ENCODE results near the gene GOT1.

Gene GOT1

GRCh38 chr10:99410876-99411275, 19.5 kb downstream of the GOT1 start:
- Histone ChIP-seq H3K4me3 (replicated peaks; ENCODE audit: low read depth, low read length) (no peak overlapping the region), H3K36me3 (ENCODE audit: control insufficient read depth, insufficient read depth, low read length) (peaks cover 4% of the 10 kb centered on the region), H3K27me3 (replicated peaks; ENCODE audit: control insufficient read depth, insufficient read depth, low read length) (no peaks in the 10 kb centered on the region)
- TF ChIP-seq, protein P1, sequence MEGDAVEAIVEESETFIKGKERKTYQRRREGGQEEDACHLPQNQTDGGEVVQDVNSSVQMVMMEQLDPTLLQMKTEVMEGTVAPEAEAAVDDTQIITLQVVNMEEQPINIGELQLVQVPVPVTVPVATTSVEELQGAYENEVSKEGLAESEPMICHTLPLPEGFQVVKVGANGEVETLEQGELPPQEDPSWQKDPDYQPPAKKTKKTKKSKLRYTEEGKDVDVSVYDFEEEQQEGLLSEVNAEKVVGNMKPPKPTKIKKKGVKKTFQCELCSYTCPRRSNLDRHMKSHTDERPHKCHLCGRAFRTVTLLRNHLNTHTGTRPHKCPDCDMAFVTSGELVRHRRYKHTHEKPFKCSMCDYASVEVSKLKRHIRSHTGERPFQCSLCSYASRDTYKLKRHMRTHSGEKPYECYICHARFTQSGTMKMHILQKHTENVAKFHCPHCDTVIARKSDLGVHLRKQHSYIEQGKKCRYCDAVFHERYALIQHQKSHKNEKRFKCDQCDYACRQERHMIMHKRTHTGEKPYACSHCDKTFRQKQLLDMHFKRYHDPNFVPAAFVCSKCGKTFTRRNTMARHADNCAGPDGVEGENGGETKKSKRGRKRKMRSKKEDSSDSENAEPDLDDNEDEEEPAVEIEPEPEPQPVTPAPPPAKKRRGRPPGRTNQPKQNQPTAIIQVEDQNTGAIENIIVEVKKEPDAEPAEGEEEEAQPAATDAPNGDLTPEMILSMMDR (IDR thresholded peaks at IDR 0.05; ENCODE audit: insufficient read depth, low read length, poor library complexity, severe bottlenecking) = no peak
- no peak for DNase-seq (ENCODE audit: extremely low read depth, insufficient read length)

DNA sequence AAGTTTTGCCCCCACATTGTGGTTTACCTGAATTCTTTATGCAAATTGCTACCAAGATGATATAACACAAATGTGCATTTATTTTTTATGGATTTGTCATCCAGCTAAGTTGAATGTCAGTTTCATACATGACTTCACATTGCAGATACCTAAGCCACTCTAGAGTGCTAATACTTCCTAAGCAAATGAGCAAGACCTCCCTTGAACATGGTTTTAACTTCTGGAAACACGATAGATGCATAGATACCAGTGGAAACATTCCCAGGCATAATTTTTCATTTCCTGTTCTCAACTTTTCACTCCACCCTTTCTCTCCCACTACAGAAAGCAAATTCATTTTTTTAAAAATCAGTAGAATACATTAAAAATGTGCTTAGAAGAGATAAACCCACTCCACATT, 20.3 kb downstream of the GOT1 start:
- no peak overlapping the region for H3K4me3 ChIP-seq (replicated peaks; ENCODE audit: low read depth, low read length)
- no peaks in the 10 kb centered on the region for H3K27me3 ChIP-seq (replicated peaks; ENCODE audit: control insufficient read depth, insufficient read depth, low read length)
- DNase-seq (ENCODE audit: extremely low read depth, insufficient read length) = no peak
- TF ChIP-seq, protein P1 (IDR thresholded peaks at IDR 0.05; ENCODE audit: insufficient read depth, low read length, poor library complexity, severe bottlenecking) = no peak
- peaks cover 7% of the 10 kb centered on the region for H3K36me3 ChIP-seq (ENCODE audit: control insufficient read depth, insufficient read depth, low read length)

DNA sequence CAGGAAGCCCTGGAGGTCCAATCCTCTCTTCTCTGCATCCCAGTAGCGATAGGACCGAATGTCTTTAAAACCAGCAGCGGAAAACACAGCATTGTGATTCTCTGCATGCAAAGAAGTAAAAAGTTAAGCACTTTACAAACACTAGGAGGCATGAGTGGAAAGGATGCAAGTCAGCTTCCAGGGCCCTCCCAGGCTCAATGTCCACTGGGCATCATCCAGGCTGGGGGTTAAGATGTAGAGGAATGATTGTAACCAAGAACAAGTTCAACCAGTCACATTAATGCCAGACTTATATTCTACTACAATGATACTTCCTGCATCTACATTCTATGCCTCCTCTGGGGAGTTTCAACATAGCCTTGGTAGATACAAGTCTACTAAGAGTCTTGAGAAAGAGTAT, 24.3 kb downstream of the GOT1 start:
- TF ChIP-seq, protein P1 (IDR thresholded peaks at IDR 0.05; ENCODE audit: insufficient read depth, low read length, poor library complexity, severe bottlenecking) = no peak
- H3K36me3 ChIP-seq (ENCODE audit: control insufficient read depth, insufficient read depth, low read length) = peaks cover 21% of the 10 kb centered on the region

GRCh38 chr10:99403674-99404073, 26.8 kb downstream of the GOT1 start:
- Histone ChIP-seq H3K36me3 (ENCODE audit: control insufficient read depth, insufficient read depth, low read length) (peaks cover 27% of the 10 kb centered on the region), H3K4me3 (replicated peaks; ENCODE audit: low read depth, low read length) (no peak overlapping the region), H3K27me3 (replicated peaks; ENCODE audit: control insufficient read depth, insufficient read depth, low read length) (no peaks in the 10 kb centered on the region)
- TF ChIP-seq, protein P1 (IDR thresholded peaks at IDR 0.05; ENCODE audit: insufficient read depth, low read length, poor library complexity, severe bottlenecking) = no peak
- no peak for DNase-seq (ENCODE audit: extremely low read depth, insufficient read length)

More for the DNA sequence above, 24.3 kb downstream of the GOT1 start:
- H3K4me3 ChIP-seq (replicated peaks; ENCODE audit: low read depth, low read length) = no peak overlapping the region
- no peak for DNase-seq (ENCODE audit: extremely low read depth, insufficient read length)
- no peaks in the 10 kb centered on the region for H3K27me3 ChIP-seq (replicated peaks; ENCODE audit: control insufficient read depth, insufficient read depth, low read length)

- Histone ChIP-seq H3K36me3 (ENCODE audit: control insufficient read depth, insufficient read depth, low read length) (peaks cover 20% of the 10 kb centered on the region), H3K27me3 (replicated peaks; ENCODE audit: control insufficient read depth, insufficient read depth, low read length) (no peaks in the 10 kb centered on the region), H3K4me3 (replicated peaks; ENCODE audit: low read depth, low read length) (no peak overlapping the region)
- no peak for DNase-seq (ENCODE audit: extremely low read depth, insufficient read length)
- TF ChIP-seq, protein P1 (IDR thresholded peaks at IDR 0.05; ENCODE audit: insufficient read depth, low read length, poor library complexity, severe bottlenecking) = no peak
Observed at GRCh38 chr10:99399664-99400063, 30.8 kb downstream of the GOT1 start.

GRCh38 chr10:99396471-99396870, 34.0 kb downstream of the GOT1 start:
- no peak overlapping the region for H3K4me3 ChIP-seq (replicated peaks; ENCODE audit: low read depth, low read length)
- DNase-seq (ENCODE audit: extremely low read depth, insufficient read length) = no peak
- no peaks in the 10 kb centered on the region for H3K27me3 ChIP-seq (replicated peaks; ENCODE audit: control insufficient read depth, insufficient read depth, low read length)
- H3K36me3 ChIP-seq (ENCODE audit: control insufficient read depth, insufficient read depth, low read length) = peaks cover 8% of the 10 kb centered on the region
- TF ChIP-seq, protein P1 (IDR thresholded peaks at IDR 0.05; ENCODE audit: insufficient read depth, low read length, poor library complexity, severe bottlenecking) = no peak

Data from GM06990 (cell line).